ENCODE measurements around the gene MPZ. TPM values are rescaled to one million over a fixed set of nuclear protein-coding genes. Genes with fewer than 3 reads are reported as not detected.
"Not testable (repeated sequence)": the region's sequence is repeated elsewhere in the genome, so short reads cannot be mapped to it uniquely, and the experiment has no call there.

MPZ gene
- total RNA-seq, 1 donor from 2014 or later: 2.3 TPM

DNA sequence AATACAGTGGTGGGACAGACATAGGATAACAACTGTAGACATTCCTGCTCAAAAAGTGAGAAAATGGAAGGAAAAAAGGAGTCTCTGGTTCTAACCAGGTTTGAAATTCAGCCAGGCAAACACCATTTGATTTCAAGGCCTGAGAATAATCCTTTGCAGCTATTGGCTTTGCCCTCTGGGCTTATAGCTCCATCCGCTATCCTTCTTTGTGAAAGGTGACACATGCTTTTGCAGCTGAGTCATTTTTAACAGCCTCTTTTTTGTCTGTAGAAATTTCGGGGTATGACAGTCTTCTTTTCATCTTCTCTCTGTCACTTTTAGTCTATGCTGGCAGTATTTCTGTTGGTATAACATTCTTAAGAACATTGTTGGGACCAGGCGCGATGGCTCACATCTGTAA is 20.6 kb upstream of the MPZ start:
- no peaks in the 10 kb centered on the region for H4K20me1 ChIP-seq (ENCODE audit: insufficient read depth, low read length)
- H3K9ac ChIP-seq (ENCODE audit: low read length): no peak overlapping the region
- H3K9me3 ChIP-seq (ENCODE audit: insufficient read depth, low read depth, low read length): no peaks in the 10 kb centered on the region
- H3K36me3 ChIP-seq (ENCODE audit: insufficient read depth, low read length): peaks cover 24% of the 10 kb centered on the region
- H3K27ac ChIP-seq (ENCODE audit: low read depth, low read length): no peak overlapping the region
- H3K36me3 Mint-ChIP-seq (ENCODE audit: low read depth, unreplicated experiment): peaks cover 18% of the 10 kb centered on the region
- no peak overlapping the region for H3K4me3 ChIP-seq (ENCODE audit: insufficient read depth, low read depth, low read length)
- H3K4me3 Mint-ChIP-seq (ENCODE audit: unreplicated experiment): no peak overlapping the region
- DNase-seq (ENCODE audit: low read depth): no peak
- H3K27me3 ChIP-seq (ENCODE audit: insufficient read depth, low read length): no peaks in the 10 kb centered on the region
- no peak for FAIRE-seq
- no peak for TF ChIP-seq EZH2 (IDR thresholded peaks at IDR 0.05; ENCODE audit: insufficient read depth, low read length)
- TF ChIP-seq, protein P1, sequence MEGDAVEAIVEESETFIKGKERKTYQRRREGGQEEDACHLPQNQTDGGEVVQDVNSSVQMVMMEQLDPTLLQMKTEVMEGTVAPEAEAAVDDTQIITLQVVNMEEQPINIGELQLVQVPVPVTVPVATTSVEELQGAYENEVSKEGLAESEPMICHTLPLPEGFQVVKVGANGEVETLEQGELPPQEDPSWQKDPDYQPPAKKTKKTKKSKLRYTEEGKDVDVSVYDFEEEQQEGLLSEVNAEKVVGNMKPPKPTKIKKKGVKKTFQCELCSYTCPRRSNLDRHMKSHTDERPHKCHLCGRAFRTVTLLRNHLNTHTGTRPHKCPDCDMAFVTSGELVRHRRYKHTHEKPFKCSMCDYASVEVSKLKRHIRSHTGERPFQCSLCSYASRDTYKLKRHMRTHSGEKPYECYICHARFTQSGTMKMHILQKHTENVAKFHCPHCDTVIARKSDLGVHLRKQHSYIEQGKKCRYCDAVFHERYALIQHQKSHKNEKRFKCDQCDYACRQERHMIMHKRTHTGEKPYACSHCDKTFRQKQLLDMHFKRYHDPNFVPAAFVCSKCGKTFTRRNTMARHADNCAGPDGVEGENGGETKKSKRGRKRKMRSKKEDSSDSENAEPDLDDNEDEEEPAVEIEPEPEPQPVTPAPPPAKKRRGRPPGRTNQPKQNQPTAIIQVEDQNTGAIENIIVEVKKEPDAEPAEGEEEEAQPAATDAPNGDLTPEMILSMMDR (IDR thresholded peaks at IDR 0.05; ENCODE audit: insufficient read depth, low read depth, low read length): no peak
- peaks cover 8% of the 10 kb centered on the region for H3K4me1 Mint-ChIP-seq (ENCODE audit: low read depth, unreplicated experiment)
- H2AFZ ChIP-seq (ENCODE audit: low read depth, low read length): no peak overlapping the region
- H3K27ac Mint-ChIP-seq (ENCODE audit: unreplicated experiment): peak overlapping the region; percentile 20
- no peaks in the 10 kb centered on the region for H3K9me3 Mint-ChIP-seq (ENCODE audit: unreplicated experiment)
- no peaks in the 10 kb centered on the region for H3K4me1 ChIP-seq (ENCODE audit: insufficient read depth, low read length)
- H3K79me2 ChIP-seq (ENCODE audit: insufficient read depth, low read length): no peaks in the 10 kb centered on the region
- H3K4me2 ChIP-seq (ENCODE audit: low read length): no peak overlapping the region
- H3K27me3 Mint-ChIP-seq (ENCODE audit: low read depth, unreplicated experiment): no peaks in the 10 kb centered on the region

DNA sequence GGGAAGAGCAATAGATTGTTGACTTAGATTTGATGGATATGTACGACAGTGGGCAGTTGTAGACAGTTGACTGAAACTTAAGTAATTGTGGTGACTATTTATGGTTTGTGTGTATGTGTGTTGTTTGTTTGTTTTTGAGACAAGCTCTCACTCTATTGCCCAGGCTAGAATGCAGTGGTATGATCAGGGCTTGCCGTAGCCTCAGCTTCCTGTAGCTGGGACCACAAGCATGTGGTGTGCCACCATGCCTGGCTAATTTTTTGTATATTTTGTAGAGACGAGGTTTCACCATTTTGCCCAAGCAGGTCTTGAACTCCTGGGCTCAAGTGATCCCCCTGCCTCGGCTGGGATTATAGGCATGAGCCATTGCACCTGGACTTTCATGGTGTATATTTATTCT is 14.3 kb upstream of the MPZ start:
- no peak for FAIRE-seq
- Mint-ChIP-seq H3K27me3 (ENCODE audit: low read depth, unreplicated experiment) (no peaks in the 10 kb centered on the region), H3K27ac (ENCODE audit: unreplicated experiment) (no peak overlapping the region)

DNA sequence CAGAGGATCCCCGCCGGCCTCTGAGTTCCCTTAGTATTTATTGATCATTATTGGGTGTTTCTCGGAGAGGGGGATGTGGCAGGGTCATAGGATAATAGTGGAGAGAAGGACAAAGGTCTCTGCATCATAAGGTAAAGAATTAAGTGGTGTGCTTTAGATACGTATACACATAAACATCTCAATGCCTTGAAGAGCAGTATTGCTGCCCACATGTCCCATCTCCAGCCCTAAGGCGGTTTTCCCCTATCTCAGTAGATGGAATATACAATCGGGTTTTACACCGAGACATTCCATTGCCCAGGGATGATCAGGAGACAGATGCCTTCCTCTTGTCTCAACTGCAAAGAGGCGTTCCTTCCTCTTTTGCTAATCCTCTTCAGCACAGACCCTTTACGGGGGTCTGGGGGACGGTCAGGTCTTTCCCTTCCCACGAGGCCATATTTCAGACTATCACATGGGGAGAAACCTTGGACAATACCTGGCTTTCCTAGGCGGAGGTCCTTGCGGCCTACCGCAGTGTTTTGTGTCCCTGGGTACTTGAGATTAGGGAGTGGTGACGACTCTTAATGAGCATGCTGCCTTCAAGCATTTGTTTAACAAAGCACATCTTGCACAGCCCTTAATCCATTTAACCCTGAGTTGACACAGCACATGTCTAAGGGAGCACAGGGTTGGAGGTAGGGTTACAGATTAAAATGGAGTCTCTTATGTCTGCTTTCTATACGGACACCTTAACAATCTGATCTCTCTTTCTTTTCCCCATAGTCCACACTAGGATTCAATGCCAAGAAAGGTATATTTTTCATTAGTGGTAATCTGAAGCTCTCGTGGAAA is 6.3 kb upstream of the MPZ start:
- Mint-ChIP-seq H3K4me3 (ENCODE audit: unreplicated experiment) (peak overlapping the region; percentile 95), H3K27ac (ENCODE audit: unreplicated experiment) (peak overlapping the region; percentile 41), H3K4me1 (ENCODE audit: low read depth, unreplicated experiment) (peaks cover 11% of the 10 kb centered on the region)
- H3K9me3 ChIP-seq (ENCODE audit: insufficient read depth, low read depth, low read length); H4K20me1 ChIP-seq (ENCODE audit: insufficient read depth, low read length); H3K27me3 ChIP-seq (ENCODE audit: insufficient read depth, low read length); H3K36me3 ChIP-seq (ENCODE audit: insufficient read depth, low read length); H3K4me3 ChIP-seq (ENCODE audit: insufficient read depth, low read depth, low read length); H3K9me3 Mint-ChIP-seq (ENCODE audit: unreplicated experiment); FAIRE-seq; H3K36me3 Mint-ChIP-seq (ENCODE audit: low read depth, unreplicated experiment); H3K4me2 ChIP-seq (ENCODE audit: low read length); H2AFZ ChIP-seq (ENCODE audit: low read depth, low read length); H3K4me1 ChIP-seq (ENCODE audit: insufficient read depth, low read length); DNase-seq (ENCODE audit: low read depth); H3K27ac ChIP-seq (ENCODE audit: low read depth, low read length); H3K27me3 Mint-ChIP-seq (ENCODE audit: low read depth, unreplicated experiment); H3K9ac ChIP-seq (ENCODE audit: low read length): not testable (repeated sequence)
- H3K79me2 ChIP-seq (ENCODE audit: insufficient read depth, low read length): peaks cover 37% of the 10 kb centered on the region

More for the DNA sequence above, 14.3 kb upstream of the MPZ start:
- H3K4me2 ChIP-seq (ENCODE audit: low read length): no peak overlapping the region
- Mint-ChIP-seq H3K4me1 (ENCODE audit: low read depth, unreplicated experiment) (peaks cover 3% of the 10 kb centered on the region), H3K36me3 (ENCODE audit: low read depth, unreplicated experiment) (peaks cover 9% of the 10 kb centered on the region), H3K4me3 (ENCODE audit: unreplicated experiment) (no peak overlapping the region), H3K9me3 (ENCODE audit: unreplicated experiment) (no peaks in the 10 kb centered on the region)
- no peak overlapping the region for H3K9ac ChIP-seq (ENCODE audit: low read length)
- H3K36me3 ChIP-seq (ENCODE audit: insufficient read depth, low read length): peaks cover 8% of the 10 kb centered on the region
- no peaks in the 10 kb centered on the region for H3K4me1 ChIP-seq (ENCODE audit: insufficient read depth, low read length)
- H3K27me3 ChIP-seq (ENCODE audit: insufficient read depth, low read length): no peaks in the 10 kb centered on the region
- no peak overlapping the region for H2AFZ ChIP-seq (ENCODE audit: low read depth, low read length)
- no peak for DNase-seq (ENCODE audit: low read depth)
- peaks cover 27% of the 10 kb centered on the region for H3K79me2 ChIP-seq (ENCODE audit: insufficient read depth, low read length)
- H3K9me3 ChIP-seq (ENCODE audit: insufficient read depth, low read depth, low read length): no peaks in the 10 kb centered on the region
- TF ChIP-seq, protein P1 (IDR thresholded peaks at IDR 0.05; ENCODE audit: insufficient read depth, low read depth, low read length): no peak
- TF ChIP-seq EZH2 (IDR thresholded peaks at IDR 0.05; ENCODE audit: insufficient read depth, low read length): no peak
- no peak overlapping the region for H3K4me3 ChIP-seq (ENCODE audit: insufficient read depth, low read depth, low read length)
- peaks cover 8% of the 10 kb centered on the region for H4K20me1 ChIP-seq (ENCODE audit: insufficient read depth, low read length)
- no peak overlapping the region for H3K27ac ChIP-seq (ENCODE audit: low read depth, low read length)
